ENCODE data around the gene COL23A1. TPM values are rescaled to one million over a fixed set of nuclear protein-coding genes. Genes with fewer than 3 reads are reported as not detected.

The COL23A1 gene
- total RNA-seq, 1 donor from 2014 or later: 2.9 TPM

GRCh38 chr5:178341851-178342140 lies 248.4 kb downstream of the COL23A1 start:
- H3K4me3 Mint-ChIP-seq (ENCODE audit: unreplicated experiment): no peak overlapping the region
- no peaks in the 10 kb centered on the region for H3K36me3 Mint-ChIP-seq (ENCODE audit: unreplicated experiment)
- H3K27ac Mint-ChIP-seq (ENCODE audit: unreplicated experiment): no peak overlapping the region
- H3K4me1 Mint-ChIP-seq (ENCODE audit: low read depth, unreplicated experiment): peaks cover 20% of the 10 kb centered on the region
- peaks cover 2% of the 10 kb centered on the region for H3K27me3 Mint-ChIP-seq (ENCODE audit: unreplicated experiment)
- peaks cover 5% of the 10 kb centered on the region for H3K9me3 Mint-ChIP-seq (ENCODE audit: unreplicated experiment)
- DNase-seq: no peak
- TF ChIP-seq CTCF (IDR thresholded peaks at IDR 0.05; ENCODE audit: partially characterized antibody, unreplicated experiment): no peak

- H3K27me3 Mint-ChIP-seq (ENCODE audit: unreplicated experiment): peaks cover 2% of the 10 kb centered on the region
- DNase-seq: no peak
- H3K4me3 Mint-ChIP-seq (ENCODE audit: unreplicated experiment): no peak overlapping the region
- TF ChIP-seq CTCF (IDR thresholded peaks at IDR 0.05; ENCODE audit: partially characterized antibody, unreplicated experiment): no peak
- H3K36me3 Mint-ChIP-seq (ENCODE audit: unreplicated experiment): no peaks in the 10 kb centered on the region
- H3K4me1 Mint-ChIP-seq (ENCODE audit: low read depth, unreplicated experiment): peaks cover 22% of the 10 kb centered on the region
- H3K27ac Mint-ChIP-seq (ENCODE audit: unreplicated experiment): no peak overlapping the region
- H3K9me3 Mint-ChIP-seq (ENCODE audit: unreplicated experiment): peaks cover 5% of the 10 kb centered on the region
These were observed 248.9 kb downstream of the COL23A1 start for GRCh38 chr5:178341091-178341850.

- Mint-ChIP-seq H3K36me3 (ENCODE audit: unreplicated experiment) (no peaks in the 10 kb centered on the region), H3K4me1 (ENCODE audit: low read depth, unreplicated experiment) (peaks cover 22% of the 10 kb centered on the region), H3K27me3 (ENCODE audit: unreplicated experiment) (peaks cover 2% of the 10 kb centered on the region), H3K27ac (ENCODE audit: unreplicated experiment) (no peak overlapping the region), H3K9me3 (ENCODE audit: unreplicated experiment) (peaks cover 5% of the 10 kb centered on the region), H3K4me3 (ENCODE audit: unreplicated experiment) (no peak overlapping the region)
- TF ChIP-seq CTCF (IDR thresholded peaks at IDR 0.05; ENCODE audit: partially characterized antibody, unreplicated experiment): no peak
- no peak for DNase-seq
These were observed 249.6 kb downstream of the COL23A1 start for GRCh38 chr5:178340637-178341036.

DNA sequence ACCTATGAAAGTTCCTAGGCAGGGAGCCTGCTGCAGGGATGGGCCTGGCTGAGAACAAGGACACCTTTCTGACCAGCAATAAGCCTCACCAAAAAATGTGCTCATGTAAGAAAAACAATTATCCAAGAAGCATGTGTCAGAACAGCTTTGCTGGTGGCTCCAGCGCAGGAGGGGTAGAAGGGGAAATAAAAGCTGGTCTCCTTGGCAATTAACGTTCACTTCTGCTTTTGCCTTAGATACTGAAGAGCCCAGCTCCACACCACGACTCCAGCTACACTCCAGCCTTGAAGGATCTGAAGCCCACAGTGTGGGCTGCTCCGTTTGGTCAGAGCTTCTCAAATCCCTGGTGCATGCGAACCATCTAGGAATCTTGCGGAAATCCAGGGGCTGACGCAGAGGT lies 250.0 kb downstream of the COL23A1 start:
- peaks cover 6% of the 10 kb centered on the region for H3K9me3 Mint-ChIP-seq (ENCODE audit: unreplicated experiment)
- H3K36me3 Mint-ChIP-seq (ENCODE audit: unreplicated experiment): no peaks in the 10 kb centered on the region
- DNase-seq: no peak
- H3K27me3 Mint-ChIP-seq (ENCODE audit: unreplicated experiment): peaks cover 2% of the 10 kb centered on the region
- no peak for TF ChIP-seq CTCF (IDR thresholded peaks at IDR 0.05; ENCODE audit: partially characterized antibody, unreplicated experiment)
- peaks cover 22% of the 10 kb centered on the region for H3K4me1 Mint-ChIP-seq (ENCODE audit: low read depth, unreplicated experiment)
- no peak overlapping the region for H3K4me3 Mint-ChIP-seq (ENCODE audit: unreplicated experiment)
- no peak overlapping the region for H3K27ac Mint-ChIP-seq (ENCODE audit: unreplicated experiment)

GRCh38 chr5:178339272-178339671 lies 250.9 kb downstream of the COL23A1 start:
- DNase-seq: no peak
- Mint-ChIP-seq H3K9me3 (ENCODE audit: unreplicated experiment) (peaks cover 8% of the 10 kb centered on the region), H3K27me3 (ENCODE audit: unreplicated experiment) (peaks cover 2% of the 10 kb centered on the region), H3K27ac (ENCODE audit: unreplicated experiment) (no peak overlapping the region), H3K4me1 (ENCODE audit: low read depth, unreplicated experiment) (peaks cover 26% of the 10 kb centered on the region), H3K36me3 (ENCODE audit: unreplicated experiment) (no peaks in the 10 kb centered on the region), H3K4me3 (ENCODE audit: unreplicated experiment) (no peak overlapping the region)
- no peak for TF ChIP-seq CTCF (IDR thresholded peaks at IDR 0.05; ENCODE audit: partially characterized antibody, unreplicated experiment)

Measured in glutamatergic neuron (in vitro differentiated cells).